ELR (cell line): Measurements from ENCODE around the gene PRKCZ.

Experiments
- DNase-seq: peaks from one replicate; pipeline ENCODE4 v3.0.0-alpha.2; 2015; ENCODE audit warnings: low read depth

Gene PRKCZ

GRCh38 chr1:2229037-2229864 lies 179.0 kb downstream of the PRKCZ start:
- peak; percentile 64 for DNase-seq

- peak; percentile 65 for DNase-seq
Measured at GRCh38 chr1:2229911-2230731, 179.9 kb downstream of the PRKCZ start.

GRCh38 chr1:2230781-2231531 lies 180.7 kb downstream of the PRKCZ start:
- peak; percentile 34 for DNase-seq

- peak; percentile 68 for DNase-seq
Measured at GRCh38 chr1:2231532-2232254, 181.5 kb downstream of the PRKCZ start.

- peak; percentile 13 for DNase-seq
Measured at GRCh38 chr1:2232255-2232915, 182.2 kb downstream of the PRKCZ start.

GRCh38 chr1:2232916-2233438 lies 182.8 kb downstream of the PRKCZ start:
- DNase-seq, result no peak

GRCh38 chr1:2233468-2233867 lies 183.3 kb downstream of the PRKCZ start:
- no peak for DNase-seq

- peak; percentile 77 for DNase-seq
Measured at GRCh38 chr1:2233997-2234761, 184.0 kb downstream of the PRKCZ start.

- DNase-seq, result no peak
Measured at GRCh38 chr1:2234762-2235113, 184.5 kb downstream of the PRKCZ start.
